ENCODE results near the gene TRPC4AP.

The TRPC4AP gene

GRCh38 chr20:35117629-35118028 lies 25.0 kb upstream of the TRPC4AP start:
- no peaks in the 10 kb centered on the region for H4K20me1 ChIP-seq (ENCODE audit: insufficient read depth, low read length)
- no peak overlapping the region for H2AFZ ChIP-seq (ENCODE audit: low read length)
- H3K79me2 ChIP-seq (ENCODE audit: low read length): no peaks in the 10 kb centered on the region
- H3K9ac ChIP-seq (ENCODE audit: low read length): no peak overlapping the region
- no peak overlapping the region for H3K4me2 ChIP-seq (ENCODE audit: low read depth, low read length)
- no peak for TF ChIP-seq EZH2phosphoT487 (IDR thresholded peaks at IDR 0.05; ENCODE audit: low read length)
- TF ChIP-seq CTCF (IDR thresholded peaks at IDR 0.05; ENCODE audit: low read length): no peak
- TF ChIP-seq EZH2 (optimal IDR thresholded peaks at IDR 0.05; ENCODE audit: low read depth, low read length): no peak
- no peaks in the 10 kb centered on the region for H3K36me3 ChIP-seq (replicated peaks; ENCODE audit: insufficient read depth, low read length)
- DNase-seq: no peak
- H3K4me3 ChIP-seq (ENCODE audit: low read length): no peak overlapping the region
- no peaks in the 10 kb centered on the region for H3K9me2 ChIP-seq (replicated peaks; ENCODE audit: insufficient read depth, low read length)
- H3K9me3 ChIP-seq (replicated peaks; ENCODE audit: insufficient read depth, low read length): no peaks in the 10 kb centered on the region
- no peaks in the 10 kb centered on the region for H3F3A ChIP-seq (ENCODE audit: insufficient read depth, low read length)
- no peaks in the 10 kb centered on the region for H3K27me3 ChIP-seq (replicated peaks; ENCODE audit: insufficient read depth, low read length)
- no peak overlapping the region for H3K27ac ChIP-seq (ENCODE audit: low read length)
- H3K4me1 ChIP-seq (ENCODE audit: low read length): no peaks in the 10 kb centered on the region

- H3K4me3 ChIP-seq (ENCODE audit: low read length): no peak overlapping the region
- H3K27ac ChIP-seq (ENCODE audit: low read length): no peak overlapping the region
- no peak for TF ChIP-seq EZH2phosphoT487 (IDR thresholded peaks at IDR 0.05; ENCODE audit: low read length)
- TF ChIP-seq CTCF (IDR thresholded peaks at IDR 0.05; ENCODE audit: low read length): no peak
- TF ChIP-seq EZH2 (optimal IDR thresholded peaks at IDR 0.05; ENCODE audit: low read depth, low read length): no peak
- H3K4me2 ChIP-seq (ENCODE audit: low read depth, low read length): no peak overlapping the region
- no peaks in the 10 kb centered on the region for H3K4me1 ChIP-seq (ENCODE audit: low read length)
- no peak for DNase-seq
- H2AFZ ChIP-seq (ENCODE audit: low read length): no peak overlapping the region
- H3K79me2 ChIP-seq (ENCODE audit: low read length): no peaks in the 10 kb centered on the region
- no peak overlapping the region for H3K9ac ChIP-seq (ENCODE audit: low read length)
- H3K27me3 ChIP-seq (replicated peaks; ENCODE audit: insufficient read depth, low read length): no peaks in the 10 kb centered on the region
- H3K9me2 ChIP-seq (replicated peaks; ENCODE audit: insufficient read depth, low read length): no peaks in the 10 kb centered on the region
- H3K9me3 ChIP-seq (replicated peaks; ENCODE audit: insufficient read depth, low read length): no peaks in the 10 kb centered on the region
- H4K20me1 ChIP-seq (ENCODE audit: insufficient read depth, low read length): no peaks in the 10 kb centered on the region
- H3K36me3 ChIP-seq (replicated peaks; ENCODE audit: insufficient read depth, low read length): no peaks in the 10 kb centered on the region
- H3F3A ChIP-seq (ENCODE audit: insufficient read depth, low read length): no peaks in the 10 kb centered on the region
Observed at GRCh38 chr20:35117196-35117595, 24.6 kb upstream of the TRPC4AP start.

DNA sequence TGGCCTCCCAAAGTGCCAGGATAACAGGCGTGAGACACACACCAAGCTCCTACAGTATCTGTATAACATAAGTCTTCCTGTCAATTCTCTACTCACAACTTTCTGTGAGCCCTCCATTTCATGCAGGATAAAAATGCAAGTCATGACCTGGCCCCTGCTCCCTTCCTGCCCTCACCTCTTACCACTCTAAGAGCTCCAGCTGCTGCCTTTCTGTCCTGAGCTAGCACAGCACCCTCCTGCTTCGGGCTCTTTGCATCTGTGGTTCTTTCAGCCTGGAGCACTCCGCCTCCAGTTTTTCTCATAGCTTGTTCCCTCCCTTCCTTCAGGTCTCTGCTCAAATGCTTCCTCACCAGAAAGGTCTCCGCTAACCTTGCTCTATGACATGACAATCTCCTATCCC lies 23.7 kb upstream of the TRPC4AP start:
- no peaks in the 10 kb centered on the region for H3K79me2 ChIP-seq (ENCODE audit: low read length)
- TF ChIP-seq EZH2phosphoT487 (IDR thresholded peaks at IDR 0.05; ENCODE audit: low read length) (no peak), CTCF (IDR thresholded peaks at IDR 0.05; ENCODE audit: low read length) (no peak), EZH2 (optimal IDR thresholded peaks at IDR 0.05; ENCODE audit: low read depth, low read length) (no peak)
- H3K27ac ChIP-seq (ENCODE audit: low read length): no peak overlapping the region
- no peak overlapping the region for H2AFZ ChIP-seq (ENCODE audit: low read length)
- no peak overlapping the region for H3K9ac ChIP-seq (ENCODE audit: low read length)
- H3F3A ChIP-seq (ENCODE audit: insufficient read depth, low read length): no peaks in the 10 kb centered on the region
- no peaks in the 10 kb centered on the region for H3K27me3 ChIP-seq (replicated peaks; ENCODE audit: insufficient read depth, low read length)
- DNase-seq: no peak
- H3K9me3 ChIP-seq (replicated peaks; ENCODE audit: insufficient read depth, low read length): no peaks in the 10 kb centered on the region
- no peaks in the 10 kb centered on the region for H4K20me1 ChIP-seq (ENCODE audit: insufficient read depth, low read length)
- H3K4me3 ChIP-seq (ENCODE audit: low read length): no peak overlapping the region
- H3K4me2 ChIP-seq (ENCODE audit: low read depth, low read length): no peak overlapping the region
- H3K36me3 ChIP-seq (replicated peaks; ENCODE audit: insufficient read depth, low read length): no peaks in the 10 kb centered on the region
- no peaks in the 10 kb centered on the region for H3K4me1 ChIP-seq (ENCODE audit: low read length)
- no peaks in the 10 kb centered on the region for H3K9me2 ChIP-seq (replicated peaks; ENCODE audit: insufficient read depth, low read length)
